Ovary (tissue), 9 donors: ENCODE measurements around the gene VDR. TPM values are rescaled to one million over a fixed set of nuclear protein-coding genes. Genes with fewer than 3 reads are reported as not detected.

Experiments
- DNase-seq, 5 donors: peaks; one replicate each; pipeline ENCODE4 v3.0.0-alpha.2; 2019 to 2020
- H3K27ac ChIP-seq, 2 donors: fragments of 200-600 bp; one replicate each; pipeline versions ENCODE4 v1.5.1 to v1.8.0; 2019 to 2022
- H3K27me3 ChIP-seq: fragments of 200-600 bp; one replicate; pipeline ENCODE4 v1.8.0; 2022
- H3K36me3 ChIP-seq: fragments of 200-600 bp; sonication (generic); one replicate; pipeline ENCODE4 v1.5.1; 2019
- H3K4me1 ChIP-seq: one replicate; pipeline ENCODE4 v1.8.1; 2013; ENCODE audit warnings: mild to moderate bottlenecking, moderate library complexity; ENCODE audit not compliant: insufficient read depth
- H3K4me3 ChIP-seq: fragments of 200-600 bp; sonication (generic); one replicate; pipeline ENCODE4 v1.5.1; 2017
- H3K9me3 ChIP-seq, 2 donors: fragments of 200-600 bp in 1 of 2; sonication (generic) in 1 of 2; one replicate each; pipeline versions ENCODE4 v1.5.1 to v1.8.1; 2013 to 2019; ENCODE audit warnings: mild to moderate bottlenecking in 1 of 2, moderate library complexity in 1 of 2
- CTCF ChIP-seq, 3 donors: fragments of 450-650 bp in 2 of 3; fragments of 200-600 bp in 1 of 3; IDR thresholded peaks; one replicate each; pipeline versions ENCODE4 v1.5.1 to v1.8.0; 2016 to 2022; ENCODE audit warnings: antibody characterized with exemption in 3 of 3, mild to moderate bottlenecking in 1 of 3
- EP300 ChIP-seq: sonication (generic); formaldehyde crosslinking; IDR thresholded peaks from one replicate; pipeline ENCODE4 v1.6.1; 2017; ENCODE audit warnings: antibody characterized with exemption
- POLR2A ChIP-seq: fragments of 450-650 bp; IDR thresholded peaks from one replicate; pipeline ENCODE4 v1.6.1; 2017; ENCODE audit warnings: antibody characterized with exemption, mild to moderate bottlenecking, moderate library complexity
- WGBS, 3 donors: extraction: QIAGEN DNeasy Blood & Tissue Kit in 1 of 3; methylation state at CpG; one replicate each; pipeline versions ENCODE4 v1.1.5 to v1.1.7; 2013 to 2017; 5-methylcytosine and 5-hydroxymethylcytosine counted together
- intact Hi-C, 4 donors: fragments of 100-400 bp; cut with DNase I; formaldehyde crosslinking; loops; one replicate each; pipeline versions ENCODE4 v1.11.0 to v1.15.1; 2022 to 2023
- polyA plus RNA-seq, 2 donors: library from polyadenylated mRNA; stranded (reverse); fragments of 200-250 nt in 1 of 2; fragments of 350-450 nt in 1 of 2; fragmentation: Illumina TruSeq in 1 of 2; extraction: RNeasy Lipid Tissue Mini Kit (QIAGEN cat#74804) in 1 of 2; gene quantifications; one replicate each; pipeline ENCODE4 v1.2.3, GENCODE V29; 2013 to 2014
- total RNA-seq, 7 donors: library from RNA; depleted of rRNA in 2 of 7; stranded (reverse); fragments of >200 nt in 2 of 7; fragmentation: NEBNext Ultra II Directional in 3 of 7; extraction: Animal tissue kit (Norgen Biotek cat#: 25700) in 3 of 7; gene quantifications; one replicate each; pipeline versions ENCODE4 v1.1.0 to v1.2.4, GENCODE V29; 2016 to 2023
- donor health status: DM: no; HTN: no; CAD: no; lungs with moderate emphysema.
- donor health status: DM: no; HTN: no; CAD: no.
- donor health status: Bipolar disorder and iron deficiency.
- donor health status: DM: yes; HTN: yes; CAD: no.
- donor health status: DM: no; HTN: no; CAD: no.
- donor health status: DM: yes; HTN: yes; CAD: no.

VDR gene
- total and polyA plus RNA-seq, 9 donors = 0.31 to 2.7 (median 1.1) TPM

GRCh38 chr12:47818467-47819137 lies 86.2 kb downstream of the VDR start:
- peaks cover 44% of the 10 kb centered on the region for H3K4me1 ChIP-seq
- intact Hi-C loops = loop anchor here in 1 of 4 donors (10.0 kb wide), 1 partner anchor 734 kb away; no protein-coding TSS in a partner anchor
- DNase-seq = peak; percentile 58 to 71 (median 67)

GRCh38 chr12:47818007-47818376 lies 86.8 kb downstream of the VDR start:
- H3K9me3 ChIP-seq = no peaks in the 10 kb centered on the region
- peak overlapping the region; percentile 81 for H3K4me3 ChIP-seq
- no peaks in the 10 kb centered on the region for H3K36me3 ChIP-seq
- peaks cover 44% of the 10 kb centered on the region for H3K4me1 ChIP-seq
- peak overlapping the region; percentile 93 to 96 for H3K27ac ChIP-seq
- no peak for DNase-seq
- 42 to 76% (median 71%) methylated on average over 3 of the region's 3 CpGs for WGBS, 3 donors
- TF ChIP-seq POLR2A (no peak), CTCF (IDR thresholded peaks at IDR 0.05) (no peak), EP300 (no peak)
- intact Hi-C loops = loop anchor here in 1 of 4 donors (10.0 kb wide), 1 partner anchor 733 kb away; no protein-coding TSS in a partner anchor
- no peaks in the 10 kb centered on the region for H3K27me3 ChIP-seq

More at GRCh38 chr12:47818467-47819137, 86.2 kb downstream of the VDR start:
- H3K4me3 ChIP-seq = peak overlapping the region; percentile 81
- no peaks in the 10 kb centered on the region for H3K27me3 ChIP-seq
- H3K36me3 ChIP-seq = no peaks in the 10 kb centered on the region
- peak overlapping the region; percentile 93 to 96 for H3K27ac ChIP-seq
- no peaks in the 10 kb centered on the region for H3K9me3 ChIP-seq
- TF ChIP-seq POLR2A = no peak
- no peak for TF ChIP-seq CTCF (IDR thresholded peaks at IDR 0.05)
- no peak for TF ChIP-seq EP300
- WGBS, 3 donors = 16 to 18% (median 17%) methylated on average over 23 of the region's 23 CpGs

- no peak for DNase-seq
- 38 to 40% (median 40%) methylated on average over 7 of the region's 7 CpGs for WGBS, 3 donors
- no peaks in the 10 kb centered on the region for H3K27me3 ChIP-seq
Observed at GRCh38 chr12:47817272-47818006, 87.4 kb downstream of the VDR start.

More at GRCh38 chr12:47817272-47818006, 87.4 kb downstream of the VDR start:
- Histone ChIP-seq H3K27ac (peak overlapping the region; percentile 93 to 96), H3K36me3 (no peaks in the 10 kb centered on the region), H3K4me1 (peaks cover 44% of the 10 kb centered on the region), H3K4me3 (peak overlapping the region; percentile 81), H3K9me3 (no peaks in the 10 kb centered on the region)
- TF ChIP-seq CTCF (IDR thresholded peaks at IDR 0.05) = no peak
- TF ChIP-seq EP300 = no peak
- TF ChIP-seq POLR2A = no peak
- intact Hi-C loops = loop anchor here in 1 of 4 donors (10.0 kb wide), 1 partner anchor 733 kb away; no protein-coding TSS in a partner anchor
